CD14-positive monocyte (primary cell): ENCODE data around the gene MAP1LC3B2. TPM values are rescaled to one million over a fixed set of nuclear protein-coding genes. Genes with fewer than 3 reads are reported as not detected.
A peak's percentile ranks its signal among the peaks of the same experiment; 100 is the strongest.
"Not testable (repeated sequence)": the region's sequence is repeated elsewhere in the genome, so short reads cannot be mapped to it uniquely, and the experiment has no call there.

Experiments
- DNase-seq, 3 donors: peaks; one replicate each; pipeline ENCODE4 v3.0.0-alpha.2; 2011 to 2022
- H2AFZ ChIP-seq: 2 replicates; pipeline ENCODE4 v1.6.0; 2012; ENCODE audit warnings: mild to moderate bottlenecking, low read depth, low read length, inconsistent platforms; ENCODE audit not compliant: insufficient read depth, poor library complexity, severe bottlenecking
- H3K27ac ChIP-seq, 2 donors: 1 replicate in 1 of 2; 2 replicates in 1 of 2; pipeline ENCODE4 v1.5.1; 2012 to 2013; ENCODE audit warnings: low read length in 2 of 2, control low read depth in 1 of 2, inconsistent platforms in 1 of 2, low read depth in 1 of 2, mild to moderate bottlenecking in 1 of 2
- H3K27me3 ChIP-seq, 2 donors: one replicate each; pipeline versions ENCODE4 v1.6.0 to v1.6.1; 2011 to 2013; ENCODE audit warnings: low read length in 2 of 2; ENCODE audit not compliant: control insufficient read depth in 2 of 2, insufficient read depth in 2 of 2
- H3K36me3 ChIP-seq, 2 donors: replicated peaks in 1 of 2; 1 replicate in 1 of 2; 2 replicates in 1 of 2; pipeline versions ENCODE4 v1.5.1 to v1.6.1; 2012 to 2013; ENCODE audit warnings: low read length in 2 of 2, control low read depth in 1 of 2, inconsistent platforms in 1 of 2, mild to moderate bottlenecking in 1 of 2; ENCODE audit not compliant: insufficient read depth in 2 of 2, control insufficient read depth in 1 of 2
- H3K4me1 ChIP-seq, 2 donors: 1 replicate in 1 of 2; 2 replicates in 1 of 2; pipeline versions ENCODE4 v1.5.1 to v1.6.1; 2012 to 2013; ENCODE audit warnings: low read length in 2 of 2, control low read depth in 1 of 2, inconsistent platforms in 1 of 2, mild to moderate bottlenecking in 1 of 2, moderate library complexity in 1 of 2; ENCODE audit not compliant: insufficient read depth in 2 of 2, control insufficient read depth in 1 of 2
- H3K4me2 ChIP-seq: replicated peaks from 2 replicates; pipeline ENCODE3; 2012; ENCODE audit warnings: low read length, moderate library complexity, mild to moderate bottlenecking; ENCODE audit not compliant: poor library complexity, severe bottlenecking; ENCODE audit errors: extremely low read depth
- H3K4me3 ChIP-seq, 3 experiments: fragments of 200-600 bp in 1 of 3; sonication (generic) in 1 of 3; replicated peaks in 1 of 3; 1 replicate in 2 of 3; 2 replicates in 1 of 3; pipeline ENCODE4 v1.5.1; 2011 to 2013; ENCODE audit warnings: low read length in 3 of 3, mild to moderate bottlenecking in 3 of 3, control low read depth in 2 of 3, low read depth in 2 of 3, inconsistent platforms in 1 of 3, moderate library complexity in 1 of 3
- H3K79me2 ChIP-seq: 2 replicates; pipeline ENCODE4 v1.6.0; 2012; ENCODE audit warnings: mild to moderate bottlenecking, control low read depth, inconsistent platforms, low read length, moderate library complexity; ENCODE audit not compliant: insufficient read depth
- H3K9ac ChIP-seq: 2 replicates; pipeline ENCODE4 v1.6.0; 2017; ENCODE audit warnings: low read length, mild to moderate bottlenecking; ENCODE audit not compliant: insufficient read depth, poor library complexity, severe bottlenecking
- H3K9me3 ChIP-seq, 2 donors: replicated peaks in 1 of 2; 1 replicate in 1 of 2; 2 replicates in 1 of 2; pipeline versions ENCODE4 v1.5.1 to v1.6.1; 2012 to 2013; ENCODE audit warnings: low read length in 2 of 2, control low read depth in 1 of 2; ENCODE audit not compliant: control insufficient read depth in 1 of 2, insufficient read depth in 1 of 2
- H4K20me1 ChIP-seq: 2 replicates; pipeline ENCODE4 v1.6.0; 2012; ENCODE audit warnings: mild to moderate bottlenecking, low read length, control low read depth, moderate library complexity; ENCODE audit not compliant: insufficient read depth
- H3K27ac Mint-ChIP-seq, 7 donors: one replicate each; pipeline ENCODE4 v1.8.0; 2020; ENCODE audit warnings: mild to moderate bottlenecking in 7 of 7, mixed read lengths in 7 of 7, moderate library complexity in 6 of 7, inconsistent platforms in 2 of 7
- H3K27me3 Mint-ChIP-seq, 3 donors: one replicate each; pipeline ENCODE4 v1.8.0; 2021 to 2022; ENCODE audit warnings: low read depth in 3 of 3, mild to moderate bottlenecking in 3 of 3, mixed read lengths in 3 of 3, moderate library complexity in 3 of 3, inconsistent platforms in 1 of 3
- H3K36me3 Mint-ChIP-seq, 2 donors: one replicate each; pipeline ENCODE4 v1.8.0; 2020; ENCODE audit warnings: mixed read lengths in 2 of 2, inconsistent platforms in 1 of 2, mild to moderate bottlenecking in 1 of 2
- H3K4me1 Mint-ChIP-seq: one replicate; pipeline ENCODE4 v1.8.0; 2020; ENCODE audit warnings: mild to moderate bottlenecking, mixed read lengths
- H3K4me3 Mint-ChIP-seq, 2 donors: one replicate each; pipeline ENCODE4 v1.8.0; 2020; ENCODE audit warnings: mild to moderate bottlenecking in 2 of 2, mixed read lengths in 2 of 2, moderate library complexity in 1 of 2
- H3K9me3 Mint-ChIP-seq, 7 donors: one replicate each; pipeline ENCODE4 v1.8.0; 2020 to 2022; ENCODE audit warnings: mixed read lengths in 7 of 7, mild to moderate bottlenecking in 6 of 7, moderate library complexity in 6 of 7, inconsistent platforms in 2 of 7
- WGBS: methylation state at CpG from one replicate; pipeline ENCODE4 v1.1.5; 2013; ENCODE audit warnings: missing lambda C conversion rate; ENCODE audit not compliant: insufficient coverage; 5-methylcytosine and 5-hydroxymethylcytosine counted together
- intact Hi-C, 2 donors: fragments of 100-400 bp; cut with micrococcal nuclease; formaldehyde crosslinking; loops; one replicate each; pipeline versions ENCODE4 v1.15.0 to v1.15.1; 2023
- polyA plus RNA-seq, 3 donors: library from polyadenylated mRNA; depleted of rRNA in 1 of 3; unstranded in 2 of 3; stranded (reverse) in 1 of 3; fragments of 300-500 nt in 2 of 3; fragments of >200 nt in 1 of 3; fragmentation: Illumina TruSeq in 2 of 3; gene quantifications; 1 replicate in 2 of 3; 2 replicates in 1 of 3; pipeline ENCODE4 v1.2.3, GENCODE V29; 2012 to 2021
- TF ChIP-seq, protein P1 (sequence below): fragments of 200-600 bp; IDR thresholded peaks from one replicate; pipeline ENCODE4 v1.8.0; 2022; ENCODE audit warnings: antibody characterized with exemption, mild to moderate bottlenecking

MAP1LC3B2 gene
- polyA plus RNA-seq, 3 donors = 2.6 to 12.9 (median 6.4) TPM

DNA sequence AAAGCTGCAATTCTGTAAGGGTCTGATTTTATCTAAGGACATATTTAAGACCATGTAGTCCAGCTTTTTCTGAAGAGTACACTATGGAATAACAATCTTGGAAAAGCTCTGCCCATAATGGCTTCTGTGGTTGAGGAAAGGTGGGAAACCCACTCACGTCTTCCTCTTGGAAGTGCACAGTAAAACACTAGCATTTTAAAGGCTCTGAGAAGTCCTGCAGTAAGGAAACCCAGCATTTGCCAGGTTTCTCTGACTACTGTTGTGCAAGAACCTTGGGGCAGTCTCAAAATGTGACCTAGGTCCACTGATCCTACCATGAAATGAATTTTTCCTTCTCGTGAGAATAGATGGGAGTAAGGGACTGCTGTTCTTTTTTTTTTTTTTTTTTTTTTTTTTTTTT lies 11.9 kb downstream of the MAP1LC3B2 start:
- no peak for DNase-seq
- H3K27ac ChIP-seq = no peak overlapping the region
- H3K4me2 ChIP-seq = no peak overlapping the region
- TF ChIP-seq, protein P1, sequence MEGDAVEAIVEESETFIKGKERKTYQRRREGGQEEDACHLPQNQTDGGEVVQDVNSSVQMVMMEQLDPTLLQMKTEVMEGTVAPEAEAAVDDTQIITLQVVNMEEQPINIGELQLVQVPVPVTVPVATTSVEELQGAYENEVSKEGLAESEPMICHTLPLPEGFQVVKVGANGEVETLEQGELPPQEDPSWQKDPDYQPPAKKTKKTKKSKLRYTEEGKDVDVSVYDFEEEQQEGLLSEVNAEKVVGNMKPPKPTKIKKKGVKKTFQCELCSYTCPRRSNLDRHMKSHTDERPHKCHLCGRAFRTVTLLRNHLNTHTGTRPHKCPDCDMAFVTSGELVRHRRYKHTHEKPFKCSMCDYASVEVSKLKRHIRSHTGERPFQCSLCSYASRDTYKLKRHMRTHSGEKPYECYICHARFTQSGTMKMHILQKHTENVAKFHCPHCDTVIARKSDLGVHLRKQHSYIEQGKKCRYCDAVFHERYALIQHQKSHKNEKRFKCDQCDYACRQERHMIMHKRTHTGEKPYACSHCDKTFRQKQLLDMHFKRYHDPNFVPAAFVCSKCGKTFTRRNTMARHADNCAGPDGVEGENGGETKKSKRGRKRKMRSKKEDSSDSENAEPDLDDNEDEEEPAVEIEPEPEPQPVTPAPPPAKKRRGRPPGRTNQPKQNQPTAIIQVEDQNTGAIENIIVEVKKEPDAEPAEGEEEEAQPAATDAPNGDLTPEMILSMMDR = no peak
- no peaks in the 10 kb centered on the region for H3K4me1 ChIP-seq
- H2AFZ ChIP-seq = no peak overlapping the region
- Mint-ChIP-seq H3K4me3 (no peak overlapping the region), H3K27ac (no peak overlapping the region), H3K9me3 (peaks cover 0 to 15% (median 6%) of the 10 kb centered on the region in 7 donors), H3K36me3 (no peaks in the 10 kb centered on the region), H3K4me1 (no peaks in the 10 kb centered on the region), H3K27me3 (peaks cover 0 to 4% (median 0%) of the 10 kb centered on the region in 3 donors)
- intact Hi-C loops = no loop called here
- 88% methylated on average over 1 of the region's 2 CpGs for WGBS
- H3K36me3 ChIP-seq = no peaks in the 10 kb centered on the region
- no peak overlapping the region for H3K4me3 ChIP-seq
- no peaks in the 10 kb centered on the region for H3K27me3 ChIP-seq
- H3K79me2 ChIP-seq = no peaks in the 10 kb centered on the region
- H3K9me3 ChIP-seq = peaks cover 0 to 3% of the 10 kb centered on the region in 2 donors
- H4K20me1 ChIP-seq = no peaks in the 10 kb centered on the region
- no peak overlapping the region for H3K9ac ChIP-seq

GRCh38 chr12:116573776-116574175 lies 14.6 kb downstream of the MAP1LC3B2 start:
- Mint-ChIP-seq H3K9me3 (peaks cover 0 to 19% (median 2%) of the 10 kb centered on the region in 7 donors), H3K27ac (peak overlapping the region in 1 of 7 donors; percentile 50), H3K27me3 (peaks cover 0 to 2% (median 1%) of the 10 kb centered on the region in 3 donors), H3K4me1 (peaks cover 2% of the 10 kb centered on the region), H3K36me3 (no peaks in the 10 kb centered on the region), H3K4me3 (no peak overlapping the region)
- 100% methylated on average over 1 of the region's 4 CpGs for WGBS
- TF ChIP-seq, protein P1 = no peak
- no peak overlapping the region for H3K27ac ChIP-seq
- H3K27me3 ChIP-seq = no peaks in the 10 kb centered on the region
- H3K4me3 ChIP-seq = no peak overlapping the region
- H4K20me1 ChIP-seq = no peaks in the 10 kb centered on the region
- no peak overlapping the region for H3K4me2 ChIP-seq
- no peak for DNase-seq
- no peaks in the 10 kb centered on the region for H3K36me3 ChIP-seq
- H3K79me2 ChIP-seq = no peaks in the 10 kb centered on the region
- intact Hi-C loops = no loop called here
- H3K9me3 ChIP-seq = no peaks in the 10 kb centered on the region
- no peak overlapping the region for H3K9ac ChIP-seq
- H2AFZ ChIP-seq = no peak overlapping the region
- no peaks in the 10 kb centered on the region for H3K4me1 ChIP-seq

GRCh38 chr12:116575754-116576153 lies 16.6 kb downstream of the MAP1LC3B2 start:
- DNase-seq, H3K79me2 ChIP-seq, H3K27ac ChIP-seq, H3K27me3 Mint-ChIP-seq, H3K36me3 ChIP-seq, H4K20me1 ChIP-seq, H3K4me1 ChIP-seq, H2AFZ ChIP-seq, H3K27ac Mint-ChIP-seq, H3K9me3 ChIP-seq, H3K4me3 ChIP-seq, H3K36me3 Mint-ChIP-seq, intact Hi-C loops, H3K4me3 Mint-ChIP-seq, H3K27me3 ChIP-seq, H3K4me1 Mint-ChIP-seq, H3K4me2 ChIP-seq, H3K9ac ChIP-seq: not testable (repeated sequence)
- peaks cover 0 to 10% (median 2%) of the 10 kb centered on the region in 7 donors for H3K9me3 Mint-ChIP-seq
- 94% methylated on average over 15 of the region's 24 CpGs for WGBS
